ENCODE data around the gene GBP5.

GRCh38 chr1:89261926-89262515 is 10.6 kb downstream of the GBP5 start:
- no peak for TF ChIP-seq POLR2AphosphoS5 (IDR thresholded peaks at IDR 0.05; ENCODE audit: low read depth, low read length)
- TF ChIP-seq POLR2A (IDR thresholded peaks at IDR 0.05; ENCODE audit: low read depth, low read length) = no peak
